WTC11 (cell line): ENCODE results near the gene CDK7.

Source experiments
- CTCF ChIP-seq: fragments of 200-600 bp; IDR thresholded peaks from 2 replicates; pipeline ENCODE4 v1.8.0; 2022; ENCODE audit warnings: antibody characterized with exemption
- E2F1 ChIP-seq: sonication (generic); formaldehyde crosslinking; IDR thresholded peaks from 2 replicates; pipeline ENCODE4 v1.8.0; 2022; ENCODE audit warnings: mild to moderate bottlenecking, missing genetic modification reagents
- KAT7 ChIP-seq: sonication (generic); formaldehyde crosslinking; IDR thresholded peaks from 2 replicates; pipeline ENCODE4 v1.8.1; 2023; ENCODE audit warnings: missing genetic modification reagents, mild to moderate bottlenecking, borderline replicate concordance
- NFYB ChIP-seq: sonication (generic); formaldehyde crosslinking; conservative IDR thresholded peaks from 2 replicates; pipeline ENCODE4 v1.8.0; 2022; ENCODE audit warnings: low read depth, missing genetic modification reagents

- TF ChIP-seq CTCF: no peak
- TF ChIP-seq E2F1 (CRISPR knock-in tag): no peak
- TF ChIP-seq NFYB (CRISPR knock-in tag): no peak
- no peak for TF ChIP-seq KAT7 (CRISPR knock-in tag)
Observed at GRCh38 chr5:69238760-69239251, 4.1 kb downstream of the CDK7 start.
